NCI-H460 (cell line): Measurements from ENCODE around the gene EIF4A2. TPM values are rescaled to one million over a fixed set of nuclear protein-coding genes. Genes with fewer than 3 reads are reported as not detected.
A peak's percentile ranks its signal among the peaks of the same experiment; 100 is the strongest.
"Not testable (repeated sequence)": the region's sequence is repeated elsewhere in the genome, so short reads cannot be mapped to it uniquely, and the experiment has no call there.

Experiments
- DNase-seq: peaks from one replicate; pipeline ENCODE4 v3.0.0-alpha.2; 2016; ENCODE audit warnings: low read depth; ENCODE audit errors: extremely low read depth
- total RNA-seq: library from RNA; depleted of rRNA; stranded (reverse); fragments of >200 nt; shearing (Covaris generic); gene quantifications from 2 replicates; pipeline ENCODE4 v1.2.3, GENCODE V29; 2014

EIF4A2 gene
- total RNA-seq, 1 experiment from 2014 or later = 323 TPM

- DNase-seq = no peak
These were observed 1.6 kb downstream of the EIF4A2 start for GRCh38 chr3:186784820-186785494.

DNA sequence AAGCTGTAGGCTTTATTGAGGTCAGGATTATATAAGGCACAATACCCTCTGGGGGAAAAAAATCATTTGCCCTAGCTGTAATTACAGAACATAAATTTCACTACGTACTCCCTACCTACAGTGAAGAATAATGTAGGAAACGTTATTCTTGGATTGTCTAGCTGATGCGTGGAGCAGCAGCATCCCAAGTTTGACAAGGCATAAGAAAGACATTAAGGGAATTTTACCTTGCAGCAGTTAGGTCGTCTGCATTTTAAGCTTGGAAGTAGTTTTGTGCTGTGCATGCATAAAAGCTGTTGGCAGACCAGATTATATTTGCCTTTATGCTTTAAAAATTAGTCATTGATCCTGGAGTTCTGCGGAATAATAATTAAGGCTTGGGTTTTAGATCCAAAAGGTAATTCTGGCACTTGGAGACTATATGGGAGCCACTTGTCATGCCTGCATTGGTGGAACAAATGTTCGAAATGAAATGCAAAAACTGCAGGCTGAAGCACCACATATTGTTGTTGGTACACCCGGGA, 2.2 kb downstream of the EIF4A2 start:
- no peak for DNase-seq

- no peak for DNase-seq
These were observed 3.5 kb downstream of the EIF4A2 start for GRCh38 chr3:186786922-186787321.

GRCh38 chr3:186787642-186788481, 4.5 kb downstream of the EIF4A2 start:
- DNase-seq = no peak

GRCh38 chr3:186788482-186789370, 5.3 kb downstream of the EIF4A2 start:
- DNase-seq = no peak

- DNase-seq = no peak
These were observed 6.3 kb downstream of the EIF4A2 start for GRCh38 chr3:186789554-186790260.

GRCh38 chr3:186790261-186790981, 7.0 kb downstream of the EIF4A2 start:
- peak; percentile 42 for DNase-seq

DNA sequence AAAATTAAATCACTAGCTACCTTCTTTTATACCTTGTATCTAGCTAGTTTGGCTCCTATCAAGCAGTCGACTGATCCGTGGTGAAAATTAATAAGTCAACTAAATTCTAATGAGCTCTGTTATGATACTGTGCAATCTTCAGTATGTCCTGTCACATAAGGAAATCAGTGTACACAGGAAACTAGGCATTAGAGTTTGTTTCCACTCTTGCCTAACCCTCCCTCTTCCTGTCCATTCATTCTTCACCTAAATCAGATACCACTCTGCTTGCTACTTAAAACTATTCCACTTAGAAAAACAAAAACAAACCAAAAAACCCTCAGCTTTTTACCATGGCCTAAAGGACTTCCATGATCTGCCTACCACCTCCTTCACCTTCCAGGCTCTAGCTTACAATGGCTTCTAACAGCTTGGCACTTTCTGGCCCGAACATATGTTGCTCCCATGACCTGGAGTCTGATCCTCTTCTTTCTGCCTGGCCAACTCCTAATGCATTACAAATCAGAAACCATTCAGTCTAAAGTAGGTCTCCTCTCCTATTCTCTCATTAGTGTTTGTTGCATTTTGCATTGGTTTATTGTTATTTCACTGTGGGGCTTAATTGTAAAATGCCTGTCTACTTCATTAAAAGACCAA, 15.0 kb downstream of the EIF4A2 start:
- DNase-seq = no peak

DNA sequence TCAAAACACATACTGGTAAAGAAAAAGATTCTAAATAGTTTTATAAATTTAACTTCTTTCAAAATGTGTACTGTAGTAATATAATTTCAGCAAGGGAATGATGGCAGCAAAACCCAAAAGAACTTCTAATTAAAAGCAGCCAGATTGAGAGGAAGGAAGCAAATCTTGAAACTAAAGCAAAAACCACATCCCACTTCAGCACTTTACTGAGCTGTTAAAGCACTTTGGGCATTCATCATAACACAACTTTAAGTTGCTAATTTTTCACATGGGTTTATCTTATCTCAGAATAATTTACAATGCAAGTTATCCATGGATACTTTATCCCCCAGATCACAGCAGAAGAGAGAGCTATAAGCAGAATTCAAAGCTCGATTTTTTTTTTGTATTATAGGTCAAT, 16.9 kb downstream of the EIF4A2 start:
- no peak for DNase-seq

DNA sequence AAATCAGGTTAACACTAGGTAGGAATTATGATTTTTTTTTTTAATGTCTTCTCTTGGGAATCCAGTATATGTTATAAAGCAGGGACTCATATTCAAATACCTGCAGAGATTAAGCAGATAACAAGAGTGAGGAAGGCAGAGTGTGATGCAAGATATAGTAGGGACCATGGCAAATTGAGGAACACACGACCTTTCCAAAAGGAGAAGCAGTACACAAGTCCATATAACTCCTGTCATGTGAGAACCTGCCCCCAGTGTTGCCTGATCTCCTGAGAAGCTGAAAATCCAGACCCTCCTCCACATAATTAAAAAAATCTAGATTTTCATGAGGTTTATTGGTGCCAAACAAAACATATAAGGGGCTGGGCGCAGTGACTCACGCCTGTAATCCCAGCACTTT, 19.3 kb downstream of the EIF4A2 start:
- DNase-seq = no peak

DNA sequence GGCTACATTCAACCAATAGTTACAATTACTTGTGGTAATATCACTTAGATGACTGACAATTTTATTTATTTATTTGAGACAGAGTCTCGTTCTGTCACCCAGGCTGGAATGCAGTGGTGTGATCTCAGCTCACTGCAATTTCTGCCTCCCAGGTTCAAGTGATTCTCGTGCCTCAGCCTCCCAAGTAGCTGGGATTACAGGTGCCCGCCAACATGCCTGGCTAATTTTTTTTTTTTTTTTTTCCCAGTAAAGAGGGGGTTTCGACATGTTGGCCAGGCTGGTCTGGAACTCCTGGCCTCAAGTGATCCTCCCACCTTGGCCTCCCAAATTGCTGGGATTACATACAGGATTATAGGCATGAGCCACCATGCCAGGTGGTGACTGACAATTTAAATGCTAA, 20.1 kb downstream of the EIF4A2 start:
- DNase-seq = not testable (repeated sequence)

DNA sequence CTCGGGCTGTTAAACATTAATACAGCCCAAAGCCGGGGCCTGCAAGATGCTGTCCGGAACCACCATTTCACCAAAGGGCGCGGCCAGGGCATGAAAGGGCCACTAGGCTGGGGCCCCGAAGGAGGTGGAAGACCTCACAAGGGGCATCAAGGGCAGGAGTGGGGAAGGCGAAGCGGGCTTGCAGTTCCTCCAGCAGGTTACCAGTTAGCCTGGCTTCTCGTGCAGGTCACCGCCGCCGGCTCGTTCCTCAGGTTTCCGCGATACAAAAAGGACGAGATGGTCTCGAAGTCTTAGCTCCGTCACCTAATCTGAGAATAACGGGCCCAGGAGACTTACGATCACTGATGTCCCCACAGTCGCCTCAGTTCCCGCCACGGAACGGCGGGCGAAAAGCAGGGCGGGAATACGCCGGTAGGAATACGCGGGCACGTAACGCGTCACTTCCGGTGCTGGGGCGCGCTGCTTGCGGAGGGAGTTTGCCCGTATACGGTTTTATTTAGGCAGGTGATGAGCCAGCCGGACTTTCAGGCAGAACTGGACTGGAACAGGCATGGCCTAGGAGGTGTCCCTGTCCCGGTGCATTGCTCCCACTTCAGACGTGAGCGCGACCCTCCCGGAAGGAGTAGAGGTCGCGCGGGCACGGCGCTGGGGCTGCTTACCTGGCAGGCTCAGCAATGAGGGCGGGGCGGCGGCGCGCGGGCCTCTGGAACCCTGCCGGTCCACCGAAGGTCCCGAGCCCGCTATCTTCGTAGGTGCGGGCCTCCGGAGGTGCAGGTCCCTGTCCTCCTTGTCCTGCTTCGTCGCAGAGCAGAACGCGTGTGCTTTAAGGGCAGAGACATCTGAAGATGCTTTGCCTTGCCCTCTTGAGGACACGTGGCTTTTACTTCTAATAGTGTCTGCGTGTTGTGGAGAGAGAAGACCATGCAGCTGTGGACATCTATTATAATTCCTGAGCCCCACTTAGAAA, 23.0 kb downstream of the EIF4A2 start, which contains the start of gene RFC4:
Gene RFC4 (minus strand): TSS at position 394 of the 967 bp plus-strand sequence. CDS start 1,769 bp downstream, outside the sequence.
- DNase-seq = no peak

DNA sequence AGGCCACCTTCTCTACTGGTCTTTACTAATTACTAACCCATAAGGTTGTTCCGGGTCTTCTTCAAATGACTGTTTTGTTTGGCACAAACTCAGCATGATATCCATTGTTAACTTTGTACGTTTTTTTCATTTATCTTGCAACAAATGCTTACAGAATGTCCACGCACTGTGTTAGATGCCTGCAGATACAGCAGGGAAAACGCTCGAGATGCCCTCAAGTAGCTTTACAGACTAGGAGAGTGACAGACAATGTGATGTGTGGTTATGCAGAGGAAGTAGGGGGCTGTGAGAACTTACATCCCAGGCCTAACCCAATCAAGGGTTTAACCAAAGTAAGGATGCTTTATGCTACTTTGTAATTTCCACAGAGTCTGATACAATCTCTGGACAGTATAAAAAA, 23.9 kb downstream of the EIF4A2 start:
- no peak for DNase-seq

DNA sequence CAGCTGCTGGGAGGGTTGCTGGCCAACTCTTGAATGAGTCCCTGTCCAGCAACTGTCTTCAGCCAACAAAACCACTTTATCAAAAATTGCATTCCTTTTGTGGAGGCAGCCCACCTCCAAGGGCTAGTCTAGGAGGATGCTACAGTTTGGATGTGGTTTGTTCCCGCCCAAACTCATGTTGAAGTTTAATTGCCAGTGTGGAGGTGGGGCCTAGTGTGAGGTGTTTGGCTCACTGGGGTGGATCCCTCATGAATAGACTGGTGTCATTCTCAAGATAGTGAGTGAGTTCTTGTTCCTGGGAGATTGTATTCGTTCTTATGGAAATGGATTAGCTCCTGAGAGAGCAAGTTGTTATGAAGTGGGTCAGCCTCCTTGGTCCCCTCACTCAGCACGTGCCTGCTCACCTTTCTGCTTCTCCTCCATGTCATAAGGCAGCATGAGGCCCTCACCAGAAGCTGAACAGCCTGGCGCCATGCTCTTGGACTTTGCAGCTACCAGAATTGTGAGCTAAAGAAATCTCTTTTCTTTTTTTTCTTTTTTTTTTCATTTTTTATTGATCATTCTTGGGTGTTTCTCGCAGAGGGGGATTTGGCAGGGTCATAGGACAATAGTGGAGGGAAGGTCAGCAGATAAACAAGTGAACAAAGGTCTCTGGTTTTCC, 27.1 kb downstream of the EIF4A2 start:
- DNase-seq = no peak

- not testable (repeated sequence) for DNase-seq
These were observed 27.9 kb downstream of the EIF4A2 start for GRCh38 chr3:186811313-186811712.

GRCh38 chr3:186814100-186814499, 30.7 kb downstream of the EIF4A2 start:
- DNase-seq = no peak

- DNase-seq = peak; percentile 24
These were observed 32.1 kb downstream of the EIF4A2 start for GRCh38 chr3:186815435-186815834.
